Endodermal cell (in vitro differentiated cells): ENCODE measurements around the gene PLCB1. TPM values are rescaled to one million over a fixed set of nuclear protein-coding genes. Genes with fewer than 3 reads are reported as not detected.

Experiments
- DNase-seq: peaks from one replicate; pipeline ENCODE4 v3.0.0-alpha.2; 2017
- H3K27ac ChIP-seq: 2 replicates; pipeline ENCODE4 v1.5.1; 2013; ENCODE audit warnings: mild to moderate bottlenecking, low read depth, low read length, moderate library complexity
- H3K27me3 ChIP-seq: 2 replicates; pipeline ENCODE4 v1.6.1; 2013; ENCODE audit warnings: mild to moderate bottlenecking, low read length, moderate library complexity; ENCODE audit not compliant: insufficient read depth, control insufficient read depth, poor library complexity, severe bottlenecking
- H3K36me3 ChIP-seq: 2 replicates; pipeline ENCODE4 v1.7.0; 2013; ENCODE audit warnings: mild to moderate bottlenecking, low read length, moderate library complexity; ENCODE audit not compliant: control insufficient read depth, insufficient read depth
- H3K4me1 ChIP-seq: one replicate; pipeline ENCODE4 v1.7.0; 2013; ENCODE audit warnings: low read length; ENCODE audit not compliant: control insufficient read depth, insufficient read depth
- H3K4me3 ChIP-seq: 2 replicates; pipeline ENCODE4 v1.5.1; 2013; ENCODE audit warnings: mild to moderate bottlenecking, low read length, moderate library complexity
- H3K9ac ChIP-seq: 2 replicates; pipeline ENCODE4 v1.6.1; 2013; ENCODE audit warnings: mild to moderate bottlenecking, low read length, moderate library complexity; ENCODE audit not compliant: poor library complexity, severe bottlenecking; ENCODE audit errors: extremely low read depth
- H3K9me3 ChIP-seq: 2 replicates; pipeline ENCODE4 v1.6.1; 2013; ENCODE audit warnings: mild to moderate bottlenecking, low read length, moderate library complexity; ENCODE audit not compliant: control insufficient read depth
- H3K27ac Mint-ChIP-seq: 2 replicates; pipeline ENCODE4 v1.8.0; 2020; ENCODE audit warnings: mixed read lengths
- H3K27me3 Mint-ChIP-seq: 2 replicates; pipeline ENCODE4 v1.8.0; 2021; ENCODE audit warnings: mild to moderate bottlenecking, mixed read lengths; ENCODE audit not compliant: insufficient read depth
- H3K36me3 Mint-ChIP-seq: 2 replicates; pipeline ENCODE4 v1.8.0; 2020; ENCODE audit warnings: low read depth, mixed read lengths
- H3K4me1 Mint-ChIP-seq: 2 replicates; pipeline ENCODE4 v1.8.0; 2020; ENCODE audit warnings: mixed read lengths
- H3K4me3 Mint-ChIP-seq: 2 replicates; pipeline ENCODE4 v1.8.0; 2020; ENCODE audit warnings: mild to moderate bottlenecking, moderate library complexity, mixed read lengths
- H3K9me3 Mint-ChIP-seq: 2 replicates; pipeline ENCODE4 v1.8.0; 2020; ENCODE audit warnings: mild to moderate bottlenecking, mixed read lengths
- CTCF ChIP-seq: fragments of 200-600 bp; sonication (generic); conservative IDR thresholded peaks from 2 replicates; pipeline ENCODE4 v1.5.0; 2021; ENCODE audit warnings: antibody characterized with exemption, mild to moderate bottlenecking
- WGBS, 2 experiments: methylation state at CpG; one replicate each; pipeline versions ENCODE4 v1.1.5 to v1.1.7; 2013; ENCODE audit warnings: missing lambda C conversion rate in 2 of 2, mixed read lengths in 1 of 2; ENCODE audit not compliant: insufficient coverage in 1 of 2, insufficient read length in 1 of 2; 5-methylcytosine and 5-hydroxymethylcytosine counted together
- total RNA-seq, 2 donors: library from RNA; stranded (reverse); fragmentation: NEBNext Ultra II Directional in 1 of 2; extraction: Animal tissue kit (Norgen Biotek cat#: 25700) in 1 of 2; gene quantifications; 2 replicates in 1 of 2; 3 replicates in 1 of 2; pipeline ENCODE4 v1.2.1, GENCODE V29; 2021

The PLCB1 gene
- total RNA-seq, 2 donors from 2014 or later, result 15.3 to 16.5 TPM

DNA sequence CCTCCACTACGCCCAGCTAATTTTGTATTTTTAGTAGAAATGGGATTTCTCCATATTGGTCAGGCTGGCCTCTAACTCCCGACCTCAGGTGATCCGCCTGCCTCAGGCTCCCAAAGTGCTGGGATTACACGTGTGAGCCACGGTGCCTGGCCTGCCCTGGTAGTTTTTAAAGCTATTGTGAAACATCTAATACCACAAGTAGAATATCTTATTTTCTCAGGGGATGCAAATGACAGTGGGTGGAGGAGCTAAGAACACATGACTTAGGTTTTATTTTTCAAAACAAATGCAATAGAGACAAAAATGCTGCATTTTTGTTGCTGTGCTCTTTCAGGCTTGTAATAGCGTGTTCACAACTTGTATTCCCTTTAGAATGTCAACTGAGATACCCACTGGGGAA, 671.9 kb downstream of the PLCB1 start:
- no peak for TF ChIP-seq CTCF
- no peak overlapping the region for H3K4me3 Mint-ChIP-seq
- WGBS, 2 experiments, result 97% methylated on average over 5 of the region's 6 CpGs; no CpG with 5 or more reads in 1 of the 2 experiments
- no peak overlapping the region for H3K27ac ChIP-seq
- no peaks in the 10 kb centered on the region for H3K27me3 ChIP-seq
- peaks cover 2% of the 10 kb centered on the region for H3K4me1 Mint-ChIP-seq
- no peaks in the 10 kb centered on the region for H3K4me1 ChIP-seq
- no peaks in the 10 kb centered on the region for H3K9me3 ChIP-seq
- H3K36me3 Mint-ChIP-seq, result no peaks in the 10 kb centered on the region
- no peak overlapping the region for H3K4me3 ChIP-seq
- H3K9ac ChIP-seq, result no peak overlapping the region
- H3K9me3 Mint-ChIP-seq, result no peaks in the 10 kb centered on the region
- DNase-seq, result no peak
- H3K27ac Mint-ChIP-seq, result no peak overlapping the region
- no peaks in the 10 kb centered on the region for H3K27me3 Mint-ChIP-seq
- no peaks in the 10 kb centered on the region for H3K36me3 ChIP-seq

- Mint-ChIP-seq H3K36me3 (no peaks in the 10 kb centered on the region), H3K4me1 (peaks cover 13% of the 10 kb centered on the region), H3K4me3 (no peak overlapping the region), H3K27ac (no peak overlapping the region), H3K9me3 (no peaks in the 10 kb centered on the region), H3K27me3 (no peaks in the 10 kb centered on the region)
- Histone ChIP-seq H3K4me3 (no peak overlapping the region), H3K9me3 (no peaks in the 10 kb centered on the region), H3K4me1 (no peaks in the 10 kb centered on the region), H3K36me3 (no peaks in the 10 kb centered on the region), H3K27me3 (no peaks in the 10 kb centered on the region), H3K27ac (no peak overlapping the region), H3K9ac (no peak overlapping the region)
- no peak for DNase-seq
- 93 to 100% methylated on average over 6 of the region's 6 CpGs for WGBS, 2 experiments
- no peak for TF ChIP-seq CTCF
Measured at GRCh38 chr20:8805737-8806442, 673.8 kb downstream of the PLCB1 start.

GRCh38 chr20:8807480-8808201, 675.6 kb downstream of the PLCB1 start:
- no peak for TF ChIP-seq CTCF
- Histone ChIP-seq H3K9me3 (no peaks in the 10 kb centered on the region), H3K4me3 (no peak overlapping the region), H3K9ac (no peak overlapping the region), H3K4me1 (no peaks in the 10 kb centered on the region), H3K36me3 (no peaks in the 10 kb centered on the region), H3K27me3 (no peaks in the 10 kb centered on the region), H3K27ac (no peak overlapping the region)
- no peak for DNase-seq
- no peaks in the 10 kb centered on the region for H3K36me3 Mint-ChIP-seq
- H3K4me1 Mint-ChIP-seq, result peaks cover 21% of the 10 kb centered on the region
- H3K4me3 Mint-ChIP-seq, result no peak overlapping the region
- H3K9me3 Mint-ChIP-seq, result no peaks in the 10 kb centered on the region
- no peaks in the 10 kb centered on the region for H3K27me3 Mint-ChIP-seq
- 84 to 94% methylated on average over 2 of the region's 4 CpGs for WGBS, 2 experiments
- H3K27ac Mint-ChIP-seq, result no peak overlapping the region
